Measurements from ENCODE around the gene BAZ1B.
"Not testable (repeated sequence)": the region's sequence is repeated elsewhere in the genome, so short reads cannot be mapped to it uniquely, and the experiment has no call there.

The BAZ1B gene

DNA sequence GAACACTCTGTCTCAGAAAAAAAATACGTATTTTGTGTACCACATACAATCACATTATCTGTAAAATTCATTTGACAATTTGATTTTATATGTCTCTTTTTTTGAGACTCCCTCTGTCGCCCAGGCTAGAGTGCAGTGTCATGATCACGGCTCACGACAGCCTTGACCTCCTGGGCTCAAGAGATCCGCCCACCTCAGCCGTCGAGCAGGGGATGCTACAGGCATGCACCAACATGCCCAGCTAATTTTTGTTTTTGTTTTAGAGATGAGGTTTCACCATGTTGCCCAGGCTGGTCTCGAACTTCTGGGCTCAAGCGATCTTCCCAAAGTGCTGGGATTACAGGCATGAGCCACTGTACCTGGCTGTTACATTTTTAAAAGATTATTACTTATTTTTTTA is 11.6 kb upstream of the BAZ1B start:
- TF ChIP-seq ZFX (IDR thresholded peaks at IDR 0.05; ENCODE audit: borderline replicate concordance): no peak
- TF ChIP-seq, protein P1, sequence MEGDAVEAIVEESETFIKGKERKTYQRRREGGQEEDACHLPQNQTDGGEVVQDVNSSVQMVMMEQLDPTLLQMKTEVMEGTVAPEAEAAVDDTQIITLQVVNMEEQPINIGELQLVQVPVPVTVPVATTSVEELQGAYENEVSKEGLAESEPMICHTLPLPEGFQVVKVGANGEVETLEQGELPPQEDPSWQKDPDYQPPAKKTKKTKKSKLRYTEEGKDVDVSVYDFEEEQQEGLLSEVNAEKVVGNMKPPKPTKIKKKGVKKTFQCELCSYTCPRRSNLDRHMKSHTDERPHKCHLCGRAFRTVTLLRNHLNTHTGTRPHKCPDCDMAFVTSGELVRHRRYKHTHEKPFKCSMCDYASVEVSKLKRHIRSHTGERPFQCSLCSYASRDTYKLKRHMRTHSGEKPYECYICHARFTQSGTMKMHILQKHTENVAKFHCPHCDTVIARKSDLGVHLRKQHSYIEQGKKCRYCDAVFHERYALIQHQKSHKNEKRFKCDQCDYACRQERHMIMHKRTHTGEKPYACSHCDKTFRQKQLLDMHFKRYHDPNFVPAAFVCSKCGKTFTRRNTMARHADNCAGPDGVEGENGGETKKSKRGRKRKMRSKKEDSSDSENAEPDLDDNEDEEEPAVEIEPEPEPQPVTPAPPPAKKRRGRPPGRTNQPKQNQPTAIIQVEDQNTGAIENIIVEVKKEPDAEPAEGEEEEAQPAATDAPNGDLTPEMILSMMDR (IDR thresholded peaks at IDR 0.05): no peak
- no peak overlapping the region for H3K27ac ChIP-seq

DNA sequence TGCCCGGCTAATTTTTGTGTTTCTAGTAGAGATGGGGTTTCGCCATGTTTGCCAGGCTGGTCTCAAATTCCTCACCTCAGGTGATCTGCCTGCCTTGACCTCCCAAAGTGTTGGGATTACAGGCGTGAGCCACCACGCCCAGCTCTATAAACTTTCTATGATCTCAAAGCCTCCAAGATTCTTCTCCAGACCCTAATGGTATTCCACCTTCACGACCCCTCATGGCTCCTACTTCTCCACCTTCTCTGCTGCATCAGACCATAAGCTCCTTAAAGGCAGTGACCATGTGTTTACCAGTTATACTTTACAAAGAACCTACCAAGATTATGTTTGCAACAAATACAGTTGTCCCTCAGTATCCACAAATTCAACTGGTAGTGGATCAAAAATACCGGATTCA is 10.1 kb upstream of the BAZ1B start:
- 0 out of 2 replicates have a peak overlapping the region, but pooled peaks have one; percentile 18 for H3K27ac ChIP-seq
- TF ChIP-seq, protein P1 (IDR thresholded peaks at IDR 0.05): no peak
- no peak for TF ChIP-seq ZFX (IDR thresholded peaks at IDR 0.05; ENCODE audit: borderline replicate concordance)

- no peak overlapping the region for H3K27ac ChIP-seq
- no peak for TF ChIP-seq ZFX (IDR thresholded peaks at IDR 0.05; ENCODE audit: borderline replicate concordance)
- TF ChIP-seq, protein P1 (IDR thresholded peaks at IDR 0.05): no peak
These were observed 8.7 kb upstream of the BAZ1B start for GRCh38 chr7:73530800-73531199.

DNA sequence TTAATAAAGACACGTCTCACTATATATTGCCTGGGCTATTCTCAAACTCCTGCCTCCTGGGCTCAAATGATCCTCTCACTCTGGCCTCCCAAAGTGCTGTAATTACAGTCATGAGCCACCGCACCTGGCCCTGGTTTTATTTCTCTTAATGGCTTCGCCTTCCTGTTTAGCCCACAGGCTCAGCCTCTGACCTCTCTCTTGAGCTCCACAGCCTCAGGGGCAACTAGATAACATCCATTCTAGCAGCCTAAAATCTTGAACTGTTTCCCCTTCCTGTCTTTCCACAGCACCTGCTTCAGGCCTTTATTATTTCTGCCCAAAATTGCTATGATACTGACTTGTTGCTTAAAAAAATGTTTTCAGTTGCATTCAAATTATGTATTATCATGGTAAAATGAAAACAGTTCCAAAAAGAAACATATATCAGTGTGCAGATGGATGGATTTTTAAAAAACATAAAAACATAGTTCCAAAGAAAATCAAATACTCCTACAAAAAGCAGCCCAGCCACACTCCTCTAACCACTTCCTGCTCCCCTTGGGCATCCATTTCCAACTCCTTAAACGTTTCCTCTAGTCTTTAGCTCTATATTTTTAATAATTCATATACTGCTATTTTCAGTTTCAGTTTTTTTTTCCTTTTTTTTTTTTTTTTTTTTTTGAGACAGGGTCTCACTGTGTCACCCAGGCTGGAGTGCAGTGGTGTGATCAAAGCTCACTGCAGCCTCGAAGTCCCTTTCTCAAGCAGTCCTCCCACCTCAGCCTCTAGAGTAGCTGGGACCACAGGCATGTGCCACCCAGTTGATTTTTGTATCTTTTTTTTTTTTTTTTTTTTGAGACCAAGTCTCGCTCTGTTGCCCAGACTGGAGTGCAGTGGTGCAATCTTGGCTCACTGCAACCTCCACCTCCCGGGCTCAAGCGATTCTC is 5.1 kb upstream of the BAZ1B start:
- TF ChIP-seq, protein P1 (IDR thresholded peaks at IDR 0.05): no peak
- no peak for TF ChIP-seq ZFX (IDR thresholded peaks at IDR 0.05; ENCODE audit: borderline replicate concordance)

GRCh38 chr7:73526158-73526494 is 4.0 kb upstream of the BAZ1B start:
- H3K27ac ChIP-seq: not testable (repeated sequence)

More for the DNA sequence above, 5.1 kb upstream of the BAZ1B start:
- H3K27ac ChIP-seq: 0 out of 2 replicates have a peak overlapping the region, but pooled peaks have one; percentile 2

DNA sequence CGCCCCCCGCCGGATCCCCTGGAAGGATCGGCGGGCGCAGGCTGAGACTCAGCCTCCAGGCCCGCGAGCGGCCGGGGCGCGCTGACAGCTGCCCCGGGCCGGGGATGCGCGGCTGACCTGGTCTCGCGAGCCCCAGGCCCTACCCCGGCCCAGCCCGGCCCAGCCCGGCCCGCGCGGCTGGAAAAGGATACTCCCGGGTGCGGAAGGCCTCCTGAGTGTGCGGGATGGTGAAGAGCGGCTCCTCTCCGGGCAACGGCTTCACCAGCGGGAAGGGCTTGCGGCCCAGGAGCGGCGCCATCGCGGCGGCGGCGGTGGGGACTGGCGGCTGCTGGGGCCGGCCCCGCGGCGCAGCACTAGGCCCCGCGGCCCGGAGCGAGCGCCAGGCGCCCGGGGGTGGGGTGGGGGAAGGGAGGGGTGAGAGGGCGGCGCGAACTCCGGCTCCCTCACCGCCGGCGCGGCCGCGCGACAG is 423 bp downstream of the BAZ1B start:
- peak; percentile 81; the same call in 1 of the 2 replicates for TF ChIP-seq ZFX (IDR thresholded peaks at IDR 0.05; ENCODE audit: borderline replicate concordance)
- TF ChIP-seq, protein P1 (IDR thresholded peaks at IDR 0.05): no peak
- peak overlapping the region; percentile 92 for H3K27ac ChIP-seq

- TF ChIP-seq, protein P1 (IDR thresholded peaks at IDR 0.05): no peak
- no peak for TF ChIP-seq ZFX (IDR thresholded peaks at IDR 0.05; ENCODE audit: borderline replicate concordance)
- peak overlapping the region; percentile 92 for H3K27ac ChIP-seq
These were observed 1.1 kb downstream of the BAZ1B start for GRCh38 chr7:73520673-73521635.
